ENCODE measurements around the gene IL12RB1. TPM values are rescaled to one million over a fixed set of nuclear protein-coding genes. Genes with fewer than 3 reads are reported as not detected.

IL12RB1 gene
- total RNA-seq, 4 donors from 2014 or later = 0.30 to 0.87 TPM; not detected in 2

DNA sequence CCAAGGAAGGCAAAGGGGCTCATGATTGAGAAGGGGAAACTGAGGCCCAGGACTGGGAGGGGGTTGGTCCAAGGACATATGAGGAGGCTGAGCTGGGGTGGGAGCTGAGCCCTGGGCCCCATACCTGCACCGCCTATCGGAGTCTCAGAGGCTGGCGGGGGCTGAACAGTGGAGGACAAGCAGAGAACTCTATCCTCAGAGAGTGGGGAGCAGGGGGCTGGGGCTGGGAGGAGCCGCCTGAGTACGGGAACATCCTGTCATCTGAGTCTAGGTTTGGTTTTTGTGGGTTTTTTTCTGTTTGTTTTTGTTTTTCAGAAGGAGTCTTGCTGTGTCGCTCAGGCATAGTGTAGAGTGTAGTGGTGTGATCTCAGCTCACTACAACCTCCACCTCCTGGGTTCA is 72.5 kb downstream of the IL12RB1 start:
- WGBS = 89% methylated on average over 6 of the region's 6 CpGs

DNA sequence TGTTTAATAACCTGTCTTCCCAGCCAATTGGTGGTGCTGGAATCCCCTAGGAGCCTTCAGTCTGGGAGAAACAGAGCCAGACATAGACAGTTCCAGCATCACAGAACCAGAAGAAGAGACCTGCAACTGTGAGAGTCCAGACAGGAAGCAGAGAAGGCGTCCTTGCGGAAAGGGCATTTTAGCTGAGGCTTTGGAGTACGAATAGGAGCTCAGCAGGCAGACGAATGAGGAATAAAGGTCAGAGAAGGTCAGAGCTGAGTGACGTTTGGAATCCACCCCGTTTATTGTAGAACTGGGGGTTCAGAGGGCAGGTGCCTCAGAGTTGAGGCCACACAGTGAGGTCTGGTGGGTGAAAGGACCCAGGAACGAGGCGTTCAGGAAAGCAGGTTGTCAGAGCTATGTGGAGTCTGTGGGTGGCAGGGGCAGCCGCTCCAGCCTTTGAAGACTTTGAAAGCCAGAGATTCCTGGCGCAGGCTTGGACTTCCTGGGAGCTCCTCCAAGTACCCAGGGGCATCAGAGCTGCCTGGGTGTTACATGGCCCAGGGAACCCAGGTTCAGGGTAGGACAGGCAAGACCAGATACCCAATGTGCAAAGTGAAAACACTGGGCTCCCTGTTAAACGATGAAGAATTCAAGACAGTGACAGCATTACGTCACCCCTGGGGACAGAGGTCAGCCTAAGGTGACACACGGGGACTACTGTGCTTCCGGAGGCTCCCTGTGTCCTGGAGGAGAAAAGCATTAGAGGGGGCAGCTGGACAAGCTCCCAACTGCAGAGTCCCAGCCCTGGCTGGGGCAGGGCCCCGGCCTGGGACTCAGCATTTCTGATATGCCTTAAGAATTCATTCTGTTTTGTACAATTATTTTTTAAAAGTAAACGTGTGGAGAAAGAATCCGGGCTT is 73.3 kb downstream of the IL12RB1 start:
- peaks cover 49% of the 10 kb centered on the region for H3K4me1 ChIP-seq
- WGBS = 61% methylated on average over 17 of the region's 17 CpGs

More for the DNA sequence above, 72.5 kb downstream of the IL12RB1 start:
- Histone ChIP-seq H3K27me3 (no peaks in the 10 kb centered on the region), H3K4me1 (peaks cover 50% of the 10 kb centered on the region), H3K27ac (peak overlapping the region; percentile 54), H3K9me3 (no peaks in the 10 kb centered on the region), H3K4me3 (peak overlapping the region; percentile 1), H3K36me3 (peaks cover 50% of the 10 kb centered on the region)
- TF ChIP-seq, protein P1, sequence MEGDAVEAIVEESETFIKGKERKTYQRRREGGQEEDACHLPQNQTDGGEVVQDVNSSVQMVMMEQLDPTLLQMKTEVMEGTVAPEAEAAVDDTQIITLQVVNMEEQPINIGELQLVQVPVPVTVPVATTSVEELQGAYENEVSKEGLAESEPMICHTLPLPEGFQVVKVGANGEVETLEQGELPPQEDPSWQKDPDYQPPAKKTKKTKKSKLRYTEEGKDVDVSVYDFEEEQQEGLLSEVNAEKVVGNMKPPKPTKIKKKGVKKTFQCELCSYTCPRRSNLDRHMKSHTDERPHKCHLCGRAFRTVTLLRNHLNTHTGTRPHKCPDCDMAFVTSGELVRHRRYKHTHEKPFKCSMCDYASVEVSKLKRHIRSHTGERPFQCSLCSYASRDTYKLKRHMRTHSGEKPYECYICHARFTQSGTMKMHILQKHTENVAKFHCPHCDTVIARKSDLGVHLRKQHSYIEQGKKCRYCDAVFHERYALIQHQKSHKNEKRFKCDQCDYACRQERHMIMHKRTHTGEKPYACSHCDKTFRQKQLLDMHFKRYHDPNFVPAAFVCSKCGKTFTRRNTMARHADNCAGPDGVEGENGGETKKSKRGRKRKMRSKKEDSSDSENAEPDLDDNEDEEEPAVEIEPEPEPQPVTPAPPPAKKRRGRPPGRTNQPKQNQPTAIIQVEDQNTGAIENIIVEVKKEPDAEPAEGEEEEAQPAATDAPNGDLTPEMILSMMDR (IDR thresholded peaks at IDR 0.05) = no peak
- TF ChIP-seq POLR2A (IDR thresholded peaks at IDR 0.05) (no peak), EP300 (IDR thresholded peaks at IDR 0.05) (no peak), POLR2AphosphoS5 (IDR thresholded peaks at IDR 0.05) (no peak)
- no peak for DNase-seq (ENCODE audit: low spot score in 2 of 2)

GRCh38 chr19:18010149-18010548 is 76.6 kb downstream of the IL12RB1 start:
- no peak for DNase-seq (ENCODE audit: low spot score in 2 of 2)
- no peaks in the 10 kb centered on the region for H3K9me3 ChIP-seq
- H3K27ac ChIP-seq = no peak overlapping the region
- peak overlapping the region; percentile 66 for H3K4me3 ChIP-seq
- peaks cover 42% of the 10 kb centered on the region for H3K4me1 ChIP-seq
- H3K36me3 ChIP-seq = peaks cover 51% of the 10 kb centered on the region
- H3K27me3 ChIP-seq = no peaks in the 10 kb centered on the region
- WGBS = no CpG with 5 or more reads among the region's 11 CpGs
- TF ChIP-seq EP300 (IDR thresholded peaks at IDR 0.05) (no peak), POLR2AphosphoS5 (IDR thresholded peaks at IDR 0.05) (no peak), POLR2A (IDR thresholded peaks at IDR 0.05) (no peak)
- TF ChIP-seq, protein P1 (IDR thresholded peaks at IDR 0.05) = no peak

More for the DNA sequence above, 73.3 kb downstream of the IL12RB1 start:
- Histone ChIP-seq H3K9me3 (no peaks in the 10 kb centered on the region), H3K27me3 (no peaks in the 10 kb centered on the region), H3K27ac (peak overlapping the region; percentile 54), H3K4me3 (peak overlapping the region; percentile 1), H3K36me3 (peaks cover 53% of the 10 kb centered on the region)
- DNase-seq (ENCODE audit: low spot score in 2 of 2) = no peak
- TF ChIP-seq POLR2AphosphoS5 (IDR thresholded peaks at IDR 0.05) (no peak), POLR2A (IDR thresholded peaks at IDR 0.05) (no peak), EP300 (IDR thresholded peaks at IDR 0.05) (no peak)
- TF ChIP-seq, protein P1 (IDR thresholded peaks at IDR 0.05) = no peak

DNA sequence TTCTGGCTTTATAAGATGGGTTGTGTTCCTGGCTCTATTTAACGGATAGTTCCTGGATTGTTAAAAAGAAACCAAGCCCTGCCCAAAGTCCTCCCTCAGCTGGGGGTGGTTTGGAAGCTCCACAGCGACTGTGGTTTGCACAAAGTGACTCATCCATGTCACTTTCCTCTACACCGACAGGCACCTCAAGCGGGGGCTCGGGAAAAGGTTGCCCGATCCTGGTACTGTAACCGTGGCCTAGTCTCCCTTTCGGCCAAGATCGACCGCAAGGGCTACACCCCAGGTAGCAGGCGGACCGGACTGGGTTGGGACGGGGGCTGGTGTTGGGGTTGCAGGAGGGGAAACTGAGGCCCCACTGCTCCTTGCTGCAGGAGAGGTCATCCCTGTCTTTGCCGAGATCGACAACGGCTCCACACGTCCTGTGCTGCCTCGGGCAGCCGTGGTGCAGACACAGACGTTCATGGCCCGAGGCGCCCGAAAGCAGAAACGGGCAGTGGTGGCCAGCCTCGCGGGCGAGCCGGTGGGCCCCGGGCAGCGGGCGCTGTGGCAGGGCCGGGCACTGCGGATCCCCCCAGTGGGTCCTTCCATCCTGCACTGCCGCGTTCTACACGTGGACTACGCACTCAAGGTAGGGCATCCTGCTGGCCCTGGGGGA is 77.2 kb downstream of the IL12RB1 start:
- Histone ChIP-seq H3K27ac (no peak overlapping the region), H3K4me1 (peaks cover 42% of the 10 kb centered on the region), H3K9me3 (no peaks in the 10 kb centered on the region), H3K27me3 (no peaks in the 10 kb centered on the region), H3K4me3 (peak overlapping the region; percentile 66), H3K36me3 (peaks cover 49% of the 10 kb centered on the region)
- TF ChIP-seq EP300 (IDR thresholded peaks at IDR 0.05) = no peak
- TF ChIP-seq, protein P1 (IDR thresholded peaks at IDR 0.05) = no peak
- no peak for TF ChIP-seq POLR2A (IDR thresholded peaks at IDR 0.05)
- no peak for TF ChIP-seq POLR2AphosphoS5 (IDR thresholded peaks at IDR 0.05)
- no peak for DNase-seq (ENCODE audit: low spot score in 2 of 2)
- WGBS = 69% methylated on average over 9 of the region's 37 CpGs

Other genes with a start within 250 kb of the IL12RB1 start
- gene JAK3, start 239.0 kb downstream of the IL12RB1 start, total RNA-seq = 1 to 10 TPM; 1.0 to 4.0 (median 1.7) TPM
- 1,000 to 10,000 TPM; 1,229 to 2,185 (median 2,114) TPM for gene RPL18A, start 227.0 kb downstream of the IL12RB1 start, total RNA-seq
- gene SLC5A5, start 215.0 kb downstream of the IL12RB1 start, total RNA-seq = not detected
- 10 to 100 TPM; 24.3 to 42.7 (median 33.1) TPM for gene CCDC124, start 153.9 kb downstream of the IL12RB1 start, total RNA-seq
- gene KCNN1, start 119.8 kb downstream of the IL12RB1 start, total RNA-seq = under 1 TPM in 2 of 4 donors, not detected in 2; 0.26 to 0.51 TPM
- 10 to 100 TPM; 11.3 to 35.0 (median 28.5) TPM for gene ARRDC2, start 78.8 kb downstream of the IL12RB1 start, total RNA-seq
- 10 to 100 TPM; 13.4 to 29.7 (median 20.0) TPM for gene MAST3, start 10.8 kb upstream of the IL12RB1 start, total RNA-seq
- gene PIK3R2, start 66.2 kb upstream of the IL12RB1 start, total RNA-seq = 10 to 100 TPM; 14.1 to 25.9 (median 19.5) TPM
- gene IFI30, start 86.9 kb upstream of the IL12RB1 start, total RNA-seq = 10 to 100 TPM; 13.4 to 37.2 (median 35.1) TPM
- gene MPV17L2, start 106.3 kb upstream of the IL12RB1 start, total RNA-seq = 10 to 100 TPM in 3 of 4 donors, 1 to 10 TPM in 1; 4.8 to 27.2 (median 14.7) TPM
- gene RAB3A, start 117.1 kb upstream of the IL12RB1 start, total RNA-seq = 1 to 10 TPM; 1.9 to 5.3 (median 1.9) TPM
- 1 to 10 TPM in 1 of 4 donors, under 1 TPM in 1, not detected in 2; 0.47 to 2.0 TPM for gene PDE4C, start 139.5 kb upstream of the IL12RB1 start, total RNA-seq
- gene IQCN, start 187.5 kb upstream of the IL12RB1 start, total RNA-seq = 10 to 100 TPM in 3 of 4 donors, 1 to 10 TPM in 1; 8.1 to 27.6 (median 13.6) TPM
- 100 to 1,000 TPM; 330 to 579 (median 396) TPM for gene JUND, start 194.7 kb upstream of the IL12RB1 start, total RNA-seq
- 100 to 1,000 TPM in 2 of 4 donors, 10 to 100 TPM in 2; 53.1 to 115 (median 103) TPM for gene LSM4, start 236.1 kb upstream of the IL12RB1 start, total RNA-seq